Ishikawa (cell line): ENCODE data around the gene MATN3.

Experiments
- CEBPB ChIP-seq: IDR thresholded peaks from 2 replicates; pipeline ENCODE4 v1.6.1; 2012
- CREB1 ChIP-seq: IDR thresholded peaks from 2 replicates; pipeline ENCODE4 v1.6.1; 2012; ENCODE audit warnings: low read depth
- EGR1 ChIP-seq: IDR thresholded peaks from 2 replicates; pipeline ENCODE4 v1.6.1; 2012
- EP300 ChIP-seq: IDR thresholded peaks from 2 replicates; pipeline ENCODE4 v1.6.1; 2012; ENCODE audit warnings: borderline replicate concordance
- FOXM1 ChIP-seq: IDR thresholded peaks from 2 replicates; pipeline ENCODE4 v1.6.1; 2012; ENCODE audit warnings: low read depth, borderline replicate concordance
- NFIC ChIP-seq: IDR thresholded peaks from 2 replicates; pipeline ENCODE4 v1.6.1; 2012
- RAD21 ChIP-seq: IDR thresholded peaks from 2 replicates; pipeline ENCODE4 v1.6.1; 2012; ENCODE audit warnings: low read depth
- REST ChIP-seq: IDR thresholded peaks from 2 replicates; pipeline ENCODE4 v1.6.1; 2012; ENCODE audit warnings: low read depth, mild to moderate bottlenecking
- TAF1 ChIP-seq: IDR thresholded peaks from 2 replicates; pipeline ENCODE4 v1.6.1; 2012; ENCODE audit warnings: low read depth, mild to moderate bottlenecking
- TCF12 ChIP-seq: IDR thresholded peaks from 2 replicates; pipeline ENCODE4 v1.6.1; 2012; ENCODE audit warnings: low read depth
- TEAD4 ChIP-seq: IDR thresholded peaks from 2 replicates; pipeline ENCODE4 v1.6.1; 2012
- YY1 ChIP-seq: IDR thresholded peaks from 2 replicates; pipeline ENCODE4 v1.6.1; 2012; ENCODE audit warnings: low read depth
- ZBTB7A ChIP-seq: IDR thresholded peaks from 2 replicates; pipeline ENCODE4 v1.6.1; 2012; ENCODE audit warnings: low read depth
- TF ChIP-seq, protein P1 (sequence below): IDR thresholded peaks from 2 replicates; pipeline ENCODE4 v1.6.1; 2012
- TF ChIP-seq, protein P2 (sequence below): IDR thresholded peaks from 2 replicates; pipeline ENCODE4 v1.6.1; 2012

Gene MATN3

DNA sequence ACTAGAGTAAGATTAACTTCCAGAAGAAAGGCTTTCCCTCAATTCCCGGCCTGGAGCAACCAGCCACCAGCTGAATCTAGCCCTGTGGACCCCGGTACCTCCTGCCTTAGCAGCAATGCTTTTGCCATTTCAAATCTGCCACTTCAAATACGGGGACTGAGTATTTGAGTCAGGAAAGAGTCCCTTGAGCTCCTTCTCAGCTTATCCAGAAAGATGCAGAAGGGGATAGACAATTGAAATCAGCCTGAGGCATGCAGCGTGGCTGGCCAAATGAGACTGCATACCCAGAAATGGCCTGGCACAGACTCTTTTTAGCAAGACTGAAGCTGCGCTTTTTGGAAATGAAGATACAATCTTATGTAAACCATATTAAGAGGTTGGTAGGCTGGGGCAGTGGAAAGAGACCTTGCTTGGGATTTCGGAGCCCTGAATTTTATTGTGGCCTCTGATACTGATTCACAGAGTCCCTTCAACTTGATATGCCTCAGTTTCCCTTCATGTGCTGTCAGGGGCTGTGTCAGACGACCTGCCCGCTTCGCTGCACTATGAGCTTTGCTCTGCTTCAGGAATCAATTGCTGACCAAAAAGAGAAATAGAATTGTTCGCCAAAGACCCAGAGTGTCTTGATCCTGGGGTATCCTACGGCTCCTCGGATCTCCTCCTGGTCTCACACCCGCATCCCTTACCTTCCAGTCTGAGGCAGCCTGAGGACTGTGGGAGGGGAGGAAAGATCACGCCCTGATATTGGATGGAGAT, 1.0 kb downstream of the MATN3 start:
- TF ChIP-seq, protein P1, sequence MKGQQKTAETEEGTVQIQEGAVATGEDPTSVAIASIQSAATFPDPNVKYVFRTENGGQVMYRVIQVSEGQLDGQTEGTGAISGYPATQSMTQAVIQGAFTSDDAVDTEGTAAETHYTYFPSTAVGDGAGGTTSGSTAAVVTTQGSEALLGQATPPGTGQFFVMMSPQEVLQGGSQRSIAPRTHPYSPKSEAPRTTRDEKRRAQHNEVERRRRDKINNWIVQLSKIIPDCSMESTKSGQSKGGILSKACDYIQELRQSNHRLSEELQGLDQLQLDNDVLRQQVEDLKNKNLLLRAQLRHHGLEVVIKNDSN = no peak
- no peak for TF ChIP-seq RAD21

DNA sequence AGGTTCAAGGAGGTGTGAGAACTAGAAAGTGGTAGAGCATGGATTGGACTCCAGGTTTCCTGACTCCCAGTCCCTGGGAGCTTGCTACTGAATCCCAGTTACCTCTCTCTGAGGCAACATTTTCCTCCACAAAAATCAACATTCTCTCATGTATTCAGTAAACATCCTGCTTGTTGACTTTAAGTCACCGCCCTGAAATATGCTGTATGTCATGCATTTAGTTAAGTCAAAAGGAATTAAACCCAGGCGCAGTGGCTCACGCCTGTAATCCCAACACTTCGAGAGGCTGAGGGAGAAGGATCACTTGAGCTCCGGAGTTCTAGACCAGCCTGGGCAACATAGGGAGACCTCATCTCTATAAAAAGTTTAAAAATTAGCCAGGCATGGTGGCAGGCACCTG, 3.8 kb downstream of the MATN3 start:
- no peak for TF ChIP-seq EGR1
- TF ChIP-seq REST = no peak
- TF ChIP-seq TAF1 = no peak
- TF ChIP-seq, protein P1 = no peak
- no peak for TF ChIP-seq FOXM1
- TF ChIP-seq, protein P2, sequence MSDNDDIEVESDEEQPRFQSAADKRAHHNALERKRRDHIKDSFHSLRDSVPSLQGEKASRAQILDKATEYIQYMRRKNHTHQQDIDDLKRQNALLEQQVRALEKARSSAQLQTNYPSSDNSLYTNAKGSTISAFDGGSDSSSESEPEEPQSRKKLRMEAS = no peak
- TF ChIP-seq EP300 = no peak
- no peak for TF ChIP-seq CEBPB

DNA sequence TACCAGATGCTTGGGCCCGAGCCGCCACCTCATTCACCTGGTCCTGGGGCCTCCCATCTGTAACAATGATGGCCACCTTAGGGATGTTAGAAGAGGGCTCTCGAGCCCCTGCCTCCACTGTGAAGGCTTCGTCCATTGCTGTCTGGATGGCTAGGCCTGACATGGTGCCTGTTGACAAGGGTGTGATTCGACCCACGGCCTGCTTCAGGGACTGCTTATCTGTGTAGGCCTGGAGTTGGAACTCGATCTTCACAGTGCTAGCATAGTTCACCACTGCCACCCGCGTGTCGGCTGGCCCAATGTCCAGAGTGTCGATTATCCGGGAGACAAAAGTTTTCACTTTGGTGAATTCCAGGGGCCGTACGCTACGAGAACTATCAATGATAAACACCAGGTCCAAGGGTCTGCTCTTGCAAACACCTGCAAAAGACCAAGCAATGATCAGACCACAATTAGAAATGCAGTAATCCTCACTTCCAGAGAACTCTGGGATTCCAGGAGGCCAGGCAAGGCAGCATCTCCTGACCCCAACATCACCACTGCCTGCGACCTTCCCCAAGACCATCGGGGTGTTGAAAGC, 6.5 kb downstream of the MATN3 start:
- no peak for TF ChIP-seq YY1
- TF ChIP-seq, protein P2 = no peak
- TF ChIP-seq EP300 = no peak
- TF ChIP-seq TAF1 = no peak
- no peak for TF ChIP-seq ZBTB7A
- no peak for TF ChIP-seq REST
- TF ChIP-seq CREB1 = no peak
- TF ChIP-seq, protein P1 = no peak
- no peak for TF ChIP-seq TEAD4
- no peak for TF ChIP-seq RAD21
- no peak for TF ChIP-seq TCF12
- TF ChIP-seq FOXM1 = no peak
- no peak for TF ChIP-seq EGR1

DNA sequence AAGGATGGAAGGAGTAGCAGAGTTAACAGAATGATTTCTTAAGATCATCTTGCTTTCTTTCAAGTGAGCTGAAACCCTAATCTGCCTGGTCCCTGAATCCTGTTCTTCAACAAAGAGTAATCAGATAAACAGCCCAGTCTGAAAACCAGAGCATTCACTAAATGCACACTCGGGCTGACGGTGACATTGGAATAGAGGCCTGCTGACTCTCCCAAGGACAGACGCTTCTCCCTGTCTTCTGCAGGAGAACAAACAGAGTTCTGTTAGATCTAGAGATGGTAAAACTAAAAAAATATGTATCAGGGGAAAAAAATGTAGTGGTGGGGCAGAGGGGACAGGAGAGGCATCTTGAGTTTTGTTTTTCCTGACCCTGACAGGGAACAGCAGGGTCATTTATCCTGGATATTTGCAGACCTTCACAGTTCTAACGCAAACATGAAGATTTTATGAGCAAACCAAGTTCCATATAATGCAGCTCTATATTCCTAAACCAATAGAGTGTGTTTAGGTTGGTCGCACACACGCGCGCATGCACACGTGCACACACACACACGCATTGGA, 7.3 kb downstream of the MATN3 start:
- TF ChIP-seq EP300 (no peak), RAD21 (no peak), CREB1 (no peak), TAF1 (no peak), NFIC (no peak), FOXM1 (no peak)
- TF ChIP-seq, protein P2 = no peak

DNA sequence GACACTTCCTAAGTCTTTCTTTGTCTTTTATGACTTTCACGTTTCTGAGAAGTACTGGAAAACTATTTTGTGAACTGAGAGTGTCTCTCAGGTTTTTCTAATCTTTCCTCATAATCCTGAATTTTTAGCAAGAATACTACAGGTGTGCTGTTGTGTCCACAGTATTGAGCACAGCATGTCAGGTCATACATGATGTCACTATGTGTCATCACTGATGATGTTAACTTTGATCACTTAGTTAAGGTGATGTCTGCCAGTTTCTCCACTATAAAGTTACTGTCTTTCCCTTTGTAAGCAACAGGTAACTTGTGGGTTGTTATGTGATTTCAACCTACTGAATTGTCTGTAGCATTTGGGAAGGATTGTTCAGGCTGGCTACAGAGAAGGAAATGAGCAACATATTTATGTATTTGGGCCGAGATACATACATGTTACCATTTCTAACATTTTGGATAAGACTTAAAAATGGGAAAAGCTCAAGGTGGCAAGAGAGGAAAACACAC, 11.1 kb downstream of the MATN3 start:
- TF ChIP-seq YY1 (no peak), EP300 (no peak), RAD21 (no peak), TAF1 (no peak), EGR1 (no peak), FOXM1 (no peak), REST (no peak), ZBTB7A (no peak)
- TF ChIP-seq, protein P2 = no peak
- TF ChIP-seq, protein P1 = no peak
